H1 (cell line): ENCODE results near the gene BCL2L12. TPM values are rescaled to one million over a fixed set of nuclear protein-coding genes. Genes with fewer than 3 reads are reported as not detected.

Experiments
- CTCF ChIA-PET: fragments of 300-600 bp; sonication (Branson Sonifier 250); formaldehyde crosslinking; loops from one replicate; lab custom pipeline; 2021; ENCODE audit not compliant: partially characterized antibody; lab: Charles Lee
- POLR2A ChIA-PET: fragments of 300-600 bp; sonication (Branson Sonifier 250); formaldehyde crosslinking; loops from one replicate; lab custom pipeline; 2021; ENCODE audit warnings: inconsistent platforms; ENCODE audit not compliant: partially characterized antibody; lab: Charles Lee
- DNase-seq, 2 experiments: peaks; one replicate each; pipeline versions ENCODE4 v3.0.0 to v3.0.0-alpha.2; 2010 to 2022; ENCODE audit warnings: low spot score in 2 of 2, low read depth in 1 of 2, mixed read lengths in 1 of 2
- FAIRE-seq: peaks from 2 replicates; lab custom pipeline; 2011; peaks lifted over from hg19 to GRCh38; lab: Jason Lieb, UNC
- H2AFZ ChIP-seq: 2 replicates; pipeline ENCODE4 v1.8.1; 2012; ENCODE audit warnings: low read length, inconsistent platforms
- H2AK5ac ChIP-seq: 2 replicates; pipeline ENCODE4 v1.6.1; 2013; ENCODE audit warnings: low read depth, low read length
- H2BK120ac ChIP-seq: replicated peaks from 2 replicates; pipeline ENCODE3; 2013; ENCODE audit warnings: low read depth, low read length, inconsistent platforms
- H2BK12ac ChIP-seq: 2 replicates; pipeline ENCODE4 v1.6.1; 2013; ENCODE audit warnings: low read depth, low read length
- H2BK15ac ChIP-seq: 2 replicates; pipeline ENCODE4 v1.6.1; 2013; ENCODE audit warnings: low read length
- H2BK20ac ChIP-seq: 2 replicates; pipeline ENCODE4 v1.6.1; 2013; ENCODE audit warnings: low read length
- H2BK5ac ChIP-seq: 2 replicates; pipeline ENCODE4 v1.6.1; 2013; ENCODE audit warnings: low read depth, low read length
- H3K14ac ChIP-seq: 2 replicates; pipeline ENCODE4 v1.6.1; 2013; ENCODE audit warnings: inconsistent platforms; ENCODE audit not compliant: insufficient read length
- H3K18ac ChIP-seq: 2 replicates; pipeline ENCODE4 v1.6.1; 2013; ENCODE audit warnings: low read length; ENCODE audit errors: extremely low read depth
- H3K23ac ChIP-seq: 2 replicates; pipeline ENCODE4 v1.6.1; 2013; ENCODE audit warnings: inconsistent platforms; ENCODE audit not compliant: insufficient read length
- H3K23me2 ChIP-seq: 2 replicates; pipeline ENCODE4 v1.6.1; 2013; ENCODE audit warnings: low read depth, low read length
- H3K27ac ChIP-seq: 2 replicates; pipeline ENCODE4 v1.6.1; 2011; ENCODE audit warnings: low read depth, low read length, inconsistent platforms
- H3K27me3 ChIP-seq, 4 experiments: replicated peaks in 1 of 4; 1 replicate in 1 of 4; 2 replicates in 3 of 4; pipeline versions ENCODE4 v1.6.1 to v1.8.1; 2011 to 2013; ENCODE audit warnings: low read length in 3 of 4, mild to moderate bottlenecking in 3 of 4, inconsistent platforms in 2 of 4, mixed read lengths in 2 of 4, moderate library complexity in 1 of 4; ENCODE audit not compliant: control insufficient read depth in 3 of 4, insufficient read depth in 3 of 4; ENCODE audit errors: extremely low read depth in 1 of 4
- H3K36me3 ChIP-seq, 4 experiments: 2 replicates each; pipeline versions ENCODE4 v1.6.1 to v1.8.1; 2011 to 2013; ENCODE audit warnings: mild to moderate bottlenecking in 4 of 4, low read length in 3 of 4, moderate library complexity in 2 of 4, control low read depth in 1 of 4, inconsistent platforms in 1 of 4; ENCODE audit not compliant: insufficient read depth in 4 of 4, control insufficient read depth in 2 of 4
- H3K4ac ChIP-seq: replicated peaks from 2 replicates; pipeline ENCODE3; 2013; ENCODE audit warnings: low read length, low read depth, mixed read lengths, inconsistent platforms; ENCODE audit not compliant: insufficient read length
- H3K4me1 ChIP-seq, 4 experiments: replicated peaks in 1 of 4; 1 replicate in 1 of 4; 2 replicates in 3 of 4; pipeline versions ENCODE4 v1.6.1 to v1.8.1; 2011 to 2013; ENCODE audit warnings: low read length in 3 of 4, inconsistent platforms in 2 of 4, mixed read lengths in 1 of 4; ENCODE audit not compliant: insufficient read depth in 4 of 4, control insufficient read depth in 3 of 4
- H3K4me2 ChIP-seq, 2 experiments: 2 replicates each; pipeline versions ENCODE4 v1.6.1 to v1.8.1; 2011 to 2013; ENCODE audit warnings: low read depth in 2 of 2, low read length in 2 of 2, control low read depth in 1 of 2, inconsistent platforms in 1 of 2, mild to moderate bottlenecking in 1 of 2; ENCODE audit not compliant: insufficient read depth in 1 of 2
- H3K4me3 ChIP-seq, 4 experiments: fragments of 200-600, 300-600 bp in 1 of 4; sonication (generic), shearing (Covaris generic), sonication (Bioruptor Twin) in 1 of 4; 2 replicates each; pipeline versions ENCODE4 v1.5.1 to v1.8.1; 2011 to 2016; ENCODE audit warnings: low read length in 4 of 4, low read depth in 3 of 4, control low read depth in 2 of 4, inconsistent platforms in 2 of 4, mild to moderate bottlenecking in 2 of 4, mixed read lengths in 1 of 4, moderate library complexity in 1 of 4; ENCODE audit not compliant: insufficient read depth in 2 of 4; ENCODE audit errors: extremely low read depth in 1 of 4
- H3K56ac ChIP-seq: replicated peaks from 2 replicates; pipeline ENCODE3; 2013; ENCODE audit warnings: low read depth, mild to moderate bottlenecking, mixed read lengths, low read length, inconsistent platforms; ENCODE audit not compliant: insufficient read length
- H3K79me1 ChIP-seq: 2 replicates; pipeline ENCODE4 v1.6.1; 2013; ENCODE audit warnings: low read depth, low read length, control low read depth
- H3K79me2 ChIP-seq, 2 experiments: 2 replicates each; pipeline versions ENCODE4 v1.6.1 to v1.8.1; 2012 to 2013; ENCODE audit warnings: low read length in 2 of 2, mild to moderate bottlenecking in 2 of 2, inconsistent platforms in 1 of 2; ENCODE audit not compliant: insufficient read depth in 2 of 2, control insufficient read depth in 1 of 2
- H3K9ac ChIP-seq, 4 experiments: replicated peaks in 1 of 4; 1 replicate in 1 of 4; 2 replicates in 3 of 4; pipeline versions ENCODE4 v1.6.1 to v1.8.1; 2011 to 2013; ENCODE audit warnings: low read depth in 3 of 4, low read length in 3 of 4, control low read depth in 2 of 4, mild to moderate bottlenecking in 2 of 4, moderate library complexity in 2 of 4, inconsistent platforms in 1 of 4; ENCODE audit errors: extremely low read depth in 1 of 4
- H3K9me3 ChIP-seq, 2 experiments: 2 replicates each; pipeline versions ENCODE4 v1.6.1 to v1.8.1; 2012 to 2013; ENCODE audit warnings: mild to moderate bottlenecking in 2 of 2, moderate library complexity in 2 of 2, control low read depth in 1 of 2, inconsistent platforms in 1 of 2, low read depth in 1 of 2, low read length in 1 of 2, mixed read lengths in 1 of 2; ENCODE audit not compliant: insufficient read depth in 2 of 2
- H4K20me1 ChIP-seq, 2 experiments: replicated peaks in 1 of 2; 2 replicates each; pipeline versions ENCODE3 to v1.8.1; 2011 to 2013; ENCODE audit warnings: inconsistent platforms in 2 of 2, low read length in 2 of 2, mild to moderate bottlenecking in 1 of 2; ENCODE audit not compliant: insufficient read depth in 2 of 2, control insufficient read depth in 1 of 2
- H4K5ac ChIP-seq: 2 replicates; pipeline ENCODE4 v1.6.1; 2013; ENCODE audit warnings: low read length, low read depth, mixed read lengths, inconsistent platforms; ENCODE audit not compliant: insufficient read length
- H4K8ac ChIP-seq: 2 replicates; pipeline ENCODE4 v1.8.0; 2013; ENCODE audit warnings: mild to moderate bottlenecking, moderate library complexity, low read length, inconsistent platforms; ENCODE audit not compliant: insufficient read depth; ENCODE audit errors: extremely low read depth
- H4K91ac ChIP-seq: replicated peaks from 2 replicates; pipeline ENCODE3; 2013; ENCODE audit warnings: low read length, mixed read lengths, inconsistent platforms; ENCODE audit not compliant: insufficient read length
- EP300 ChIP-seq, 2 experiments: IDR thresholded peaks; 1 replicate in 1 of 2; 2 replicates in 1 of 2; pipeline ENCODE4 v1.6.1; 2011 to 2012; ENCODE audit warnings: low read depth in 2 of 2, low read length in 2 of 2, mild to moderate bottlenecking in 2 of 2, borderline replicate concordance in 1 of 2, inconsistent platforms in 1 of 2, moderate library complexity in 1 of 2
- HDAC6 ChIP-seq: IDR thresholded peaks from one replicate; pipeline ENCODE4 v1.7.1; 2012; ENCODE audit warnings: low read depth, mild to moderate bottlenecking, inconsistent platforms, low read length, moderate library complexity
- KDM4A ChIP-seq: IDR thresholded peaks from one replicate; pipeline ENCODE4 v1.7.1; 2012; ENCODE audit warnings: low read depth, mild to moderate bottlenecking, moderate library complexity, low read length, inconsistent platforms; ENCODE audit not compliant: severe bottlenecking
- POLR2AphosphoS5 ChIP-seq: IDR thresholded peaks from 2 replicates; pipeline ENCODE4 v1.6.1; 2011; ENCODE audit warnings: low read depth, low read length
- ZNF274 ChIP-seq: IDR thresholded peaks from 2 replicates; pipeline ENCODE4 v1.7.0; 2012; ENCODE audit warnings: low read length, borderline replicate concordance; ENCODE audit errors: extremely low read depth
- WGBS, 2 experiments: shearing (Covaris generic) in 1 of 2; methylation state at CpG; one replicate each; pipeline versions ENCODE4 v1.1.6 to v1.1.7; 2013 to 2015; ENCODE audit warnings: low lambda C conversion rate in 2 of 2, mixed read lengths in 2 of 2, inconsistent platforms in 1 of 2, low coverage in 1 of 2, missing lambda C conversion rate in 1 of 2; ENCODE audit not compliant: insufficient replicate concordance in 2 of 2, insufficient coverage in 1 of 2, insufficient read length in 1 of 2; ENCODE audit errors: extremely low coverage in 1 of 2, missing lambda C conversion rate in 1 of 2; 5-methylcytosine and 5-hydroxymethylcytosine counted together
- polyA plus RNA-seq, 7 experiments: library from polyadenylated mRNA; depleted of rRNA in 3 of 7; stranded (reverse) in 5 of 7; unstranded in 2 of 7; fragments of >200 nt in 5 of 7; fragments of 200-250 nt in 2 of 7; gene quantifications; 1 replicate in 5 of 7; 2 replicates in 1 of 7; 4 replicates in 1 of 7; pipeline versions ENCODE4 v1.2.1 to v1.2.3, GENCODE V29; 2011 to 2013; ENCODE audit warnings: missing spikeins in 2 of 7, mixed read lengths in 2 of 7
- total RNA-seq: library from RNA; stranded (reverse); fragmentation: NEBNext Ultra II Directional; extraction: Animal tissue kit (Norgen Biotek cat#: 25700); gene quantifications from 2 replicates; pipeline ENCODE4 v1.2.1, GENCODE V29; 2021

BCL2L12 gene
- total and polyA plus RNA-seq, 2 of the 8 experiments (the other 6 are each of a cell fraction or from before 2014, with no cell fraction given), result 126 to 209 TPM

- H3K56ac ChIP-seq, result no peak overlapping the region
- H3K14ac ChIP-seq, result no peak overlapping the region
- H3K4me2 ChIP-seq, result no peak overlapping the region
- peaks cover 13 to 29% (median 23%) of the 10 kb centered on the region in 4 experiments for H3K36me3 ChIP-seq
- H3K4me1 ChIP-seq, result no peaks in the 10 kb centered on the region
- H2AFZ ChIP-seq, result no peak overlapping the region
- POLR2A ChIA-PET, result interaction anchor here (0.5 to 1.9 kb wide), 3 partner anchors 11 to 127 kb away, joined by 3 to 8 read pairs (median 4); partner anchors contain the start of gene CPT1C
- H4K91ac ChIP-seq, result no peak overlapping the region
- WGBS, 2 experiments, result 94% methylated on average over 35 of the region's 40 CpGs; no CpG with 5 or more reads in 1 of the 2 experiments
- no peak overlapping the region for H2AK5ac ChIP-seq
- no peak overlapping the region for H3K4ac ChIP-seq
- H3K23ac ChIP-seq, result no peak overlapping the region
- no peak overlapping the region for H3K27ac ChIP-seq
- H3K9ac ChIP-seq, result no peak overlapping the region
- H3K4me3 ChIP-seq, result no peak overlapping the region
- H3K23me2 ChIP-seq, result no peaks in the 10 kb centered on the region
- H3K79me1 ChIP-seq, result no peaks in the 10 kb centered on the region
- CTCF ChIA-PET, result no interaction called here
- H4K5ac ChIP-seq, result no peak overlapping the region
- H3K79me2 ChIP-seq, result no peaks in the 10 kb centered on the region; a peak in 1 of 4 replicates
- H2BK15ac ChIP-seq, result no peak overlapping the region
- peaks cover 0 to 1% of the 10 kb centered on the region in 2 experiments for H4K20me1 ChIP-seq
- H3K9me3 ChIP-seq, result no peaks in the 10 kb centered on the region
- no peak overlapping the region for H2BK12ac ChIP-seq
- H2BK120ac ChIP-seq, result no peak overlapping the region
- no peak overlapping the region for H4K8ac ChIP-seq
- FAIRE-seq, result no peak
- DNase-seq, result no peak
- H2BK20ac ChIP-seq, result no peak overlapping the region
- no peak overlapping the region for H2BK5ac ChIP-seq
- H3K27me3 ChIP-seq, result no peaks in the 10 kb centered on the region
- H3K18ac ChIP-seq, result no peak overlapping the region
- TF ChIP-seq HDAC6 (no peak), POLR2AphosphoS5 (no peak), EP300 (IDR thresholded peaks at IDR 0.05; ENCODE audit: borderline replicate concordance in 1 of 2, low read depth in 2 of 2, low read length in 2 of 2) (no peak), ZNF274 (no peak), KDM4A (no peak)
These were observed 35.6 kb downstream of the BCL2L12 start for GRCh38 chr19:49701271-49701786.
